Gastrocnemius medialis (tissue), 4 donors: ENCODE data around the gene IFT122.
"Not testable (repeated sequence)": the region's sequence is repeated elsewhere in the genome, so short reads cannot be mapped to it uniquely, and the experiment has no call there.

Experiments
- POLR2A ChIP-seq, 2 donors: fragments of 450-650 bp; IDR thresholded peaks; one replicate each; pipeline ENCODE4 v1.6.1; 2017; ENCODE audit warnings: antibody characterized with exemption in 2 of 2, mild to moderate bottlenecking in 2 of 2, moderate library complexity in 2 of 2
- TF ChIP-seq, protein P1 (sequence below), 5 experiments: fragments of 450-650 bp in 3 of 5; fragments of 200-600 bp in 2 of 5; sonication (generic) in 2 of 5; IDR thresholded peaks in 4 of 5; conservative IDR thresholded peaks in 1 of 5; 1 replicate in 4 of 5; 2 replicates in 1 of 5; pipeline ENCODE4 v1.5.1; 2016 to 2019; ENCODE audit warnings: antibody characterized with exemption in 5 of 5, mild to moderate bottlenecking in 3 of 5, moderate library complexity in 3 of 5

DNA sequence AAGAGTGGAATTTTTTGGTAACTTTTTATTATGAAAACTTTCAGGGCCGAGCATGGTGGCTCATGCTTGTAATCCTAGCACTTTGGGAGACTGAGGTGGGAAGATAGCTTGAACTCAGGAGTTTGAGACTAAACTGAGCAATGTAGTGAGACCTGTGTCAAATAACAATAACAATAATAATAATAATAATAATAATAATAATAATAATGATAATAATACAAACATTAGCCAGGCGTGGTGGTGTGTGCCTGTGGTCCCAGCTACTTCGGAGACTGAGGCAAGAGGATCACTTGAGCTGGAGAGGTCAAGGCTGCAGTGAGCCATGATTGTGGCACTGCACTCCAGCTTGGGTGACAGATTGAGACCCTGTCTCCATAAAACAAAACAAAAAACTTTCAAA is 105.9 kb downstream of the IFT122 start:
- not testable (repeated sequence) for TF ChIP-seq POLR2A (IDR thresholded peaks at IDR 0.05)
- TF ChIP-seq, protein P1, sequence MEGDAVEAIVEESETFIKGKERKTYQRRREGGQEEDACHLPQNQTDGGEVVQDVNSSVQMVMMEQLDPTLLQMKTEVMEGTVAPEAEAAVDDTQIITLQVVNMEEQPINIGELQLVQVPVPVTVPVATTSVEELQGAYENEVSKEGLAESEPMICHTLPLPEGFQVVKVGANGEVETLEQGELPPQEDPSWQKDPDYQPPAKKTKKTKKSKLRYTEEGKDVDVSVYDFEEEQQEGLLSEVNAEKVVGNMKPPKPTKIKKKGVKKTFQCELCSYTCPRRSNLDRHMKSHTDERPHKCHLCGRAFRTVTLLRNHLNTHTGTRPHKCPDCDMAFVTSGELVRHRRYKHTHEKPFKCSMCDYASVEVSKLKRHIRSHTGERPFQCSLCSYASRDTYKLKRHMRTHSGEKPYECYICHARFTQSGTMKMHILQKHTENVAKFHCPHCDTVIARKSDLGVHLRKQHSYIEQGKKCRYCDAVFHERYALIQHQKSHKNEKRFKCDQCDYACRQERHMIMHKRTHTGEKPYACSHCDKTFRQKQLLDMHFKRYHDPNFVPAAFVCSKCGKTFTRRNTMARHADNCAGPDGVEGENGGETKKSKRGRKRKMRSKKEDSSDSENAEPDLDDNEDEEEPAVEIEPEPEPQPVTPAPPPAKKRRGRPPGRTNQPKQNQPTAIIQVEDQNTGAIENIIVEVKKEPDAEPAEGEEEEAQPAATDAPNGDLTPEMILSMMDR (IDR thresholded peaks at IDR 0.05 in 4 of 5, conservative IDR thresholded peaks at IDR 0.05 in 1 of 5): not testable (repeated sequence)
